AG04449 (cell line): ENCODE results near the gene RBM12.

Experiments
- CTCF ChIA-PET: fragments of 350-600 bp; formaldehyde crosslinking; extraction: SDS; loops from one replicate; lab custom pipeline; 2021; ENCODE audit warnings: antibody characterized with exemption; lab: Yijun Ruan, JAX
- POLR2A ChIA-PET: fragments of 400-600, 350-600 bp; formaldehyde crosslinking; extraction: SDS; loops from one replicate; lab custom pipeline; 2020; ENCODE audit warnings: antibody characterized with exemption, inconsistent platforms; lab: Yijun Ruan, JAX
- DNase-seq: peaks from one replicate; pipeline ENCODE4 v3.0.0-alpha.2; 2010; ENCODE audit warnings: low read depth, low spot score
- H3K4me3 ChIP-seq: 2 replicates; pipeline ENCODE4 v1.5.1; 2011; ENCODE audit warnings: low read depth, mild to moderate bottlenecking, control low read depth, low read length
- CTCF ChIP-seq: IDR thresholded peaks from one replicate; pipeline ENCODE4 v1.5.1; 2011; ENCODE audit warnings: mild to moderate bottlenecking, moderate library complexity, low read length, control low read depth, inconsistent platforms; ENCODE audit not compliant: insufficient read depth; ENCODE audit errors: missing control alignments

Gene RBM12

GRCh38 chr20:35681960-35682359, 17.3 kb upstream of the RBM12 start:
- CTCF ChIA-PET, result no interaction called here
- no peak overlapping the region for H3K4me3 ChIP-seq
- POLR2A ChIA-PET, result no interaction called here
- TF ChIP-seq CTCF, result no peak
- DNase-seq, result no peak

GRCh38 chr20:35680452-35681183, 15.9 kb upstream of the RBM12 start:
- ChIA-PET POLR2A (no interaction called here), CTCF (interaction anchor here (0.9 kb wide), 1 partner anchor 13 kb away, joined by 3 read pairs; no protein-coding TSS in a partner anchor)
- no peak overlapping the region for H3K4me3 ChIP-seq
- TF ChIP-seq CTCF, result no peak
- no peak for DNase-seq

DNA sequence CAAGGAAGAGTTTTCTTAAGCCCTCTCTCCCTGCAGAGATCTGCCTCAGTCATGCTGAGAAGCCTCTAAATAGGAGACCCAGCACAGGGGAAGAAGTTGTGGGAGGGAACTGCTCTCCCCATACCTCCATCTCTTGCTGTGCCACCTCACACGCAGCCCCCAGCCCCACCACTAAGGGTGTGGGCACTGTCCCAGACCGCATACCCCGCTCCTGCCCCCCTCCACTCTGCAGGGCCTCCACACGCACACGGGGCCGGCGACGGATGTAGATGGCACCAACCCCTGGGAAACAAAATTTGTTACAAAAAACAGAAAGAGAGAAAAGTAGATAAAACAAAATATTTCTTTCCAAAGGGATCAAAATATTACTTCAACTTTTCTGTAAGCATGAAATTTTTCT, 10.2 kb upstream of the RBM12 start:
- CTCF ChIA-PET, result interaction anchor here (1.6 kb wide), 1 partner anchor 8 kb away, joined by 7 read pairs; no protein-coding TSS in a partner anchor
- no peak for DNase-seq
- H3K4me3 ChIP-seq, result no peak overlapping the region
- POLR2A ChIA-PET, result no interaction called here
- no peak for TF ChIP-seq CTCF

DNA sequence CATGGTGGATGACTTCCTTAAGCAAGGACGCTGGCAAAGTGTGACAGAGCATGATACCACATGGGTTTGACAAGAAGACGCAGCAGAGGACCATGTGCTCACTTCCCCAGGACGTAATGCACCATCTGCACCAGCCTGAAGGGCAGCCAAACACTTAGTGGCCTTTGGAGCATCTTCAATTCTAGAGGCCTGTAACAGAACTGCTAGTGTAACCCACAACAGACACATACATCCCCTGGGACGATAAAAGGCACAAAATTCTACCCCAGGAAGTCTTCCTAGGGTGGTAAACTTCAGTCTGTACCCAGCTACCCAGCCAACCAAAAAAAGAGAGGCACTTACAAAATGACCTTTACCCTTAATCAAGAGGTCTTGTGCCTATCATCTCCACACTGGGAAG, 9.2 kb upstream of the RBM12 start:
- CTCF ChIA-PET, result interaction anchor here (1.3 kb wide), 1 partner anchor 50 kb away, joined by 3 read pairs; no protein-coding TSS in a partner anchor
- no peak for TF ChIP-seq CTCF
- POLR2A ChIA-PET, result no interaction called here

GRCh38 chr20:35669681-35670080, 5.0 kb upstream of the RBM12 start:
- CTCF ChIA-PET, result interaction anchor here (1.6 kb wide), 1 partner anchor 51 kb away, joined by 3 read pairs; no protein-coding TSS in a partner anchor

More for the DNA sequence above, 9.2 kb upstream of the RBM12 start:
- H3K4me3 ChIP-seq, result no peak overlapping the region
- DNase-seq, result no peak

More at GRCh38 chr20:35669681-35670080, 5.0 kb upstream of the RBM12 start:
- H3K4me3 ChIP-seq, result no peak overlapping the region
- no peak for TF ChIP-seq CTCF
- no peak for DNase-seq
- POLR2A ChIA-PET, result interaction anchor here (0.7 kb wide), 1 partner anchor 73 kb away, joined by 3 read pairs; the partner anchor contains the start of gene RBM39
